HepG2 (cell line): ENCODE measurements around the gene STOM. TPM values are rescaled to one million over a fixed set of nuclear protein-coding genes. Genes with fewer than 3 reads are reported as not detected.

ENCODE experiments used
- ATAC-seq: fragments of 200-7000 bp; cut with Tn5 transposase; 3 replicates; pipeline ENCODE4 v1.9.1; 2020; ENCODE audit warnings: mild to moderate bottlenecking, moderate library complexity
- BruUV-seq: library from RNA; stranded (reverse); fragments of 400-500 nt; replicated peaks from 2 replicates; lab custom pipeline; 2021; lab: Mats Ljungman, UMichigan
- CTCF ChIA-PET: fragments of 300-600 bp; formaldehyde crosslinking; extraction: SDS; loops from one replicate; lab custom pipeline; 2021; ENCODE audit warnings: low total read pairs, inconsistent platforms, low intra/inter-chr PET ratio; lab: Yijun Ruan, JAX
- POLR2A ChIA-PET: fragments of 350-600 bp; sonication (Branson Sonifier 250); formaldehyde crosslinking; loops from one replicate; lab custom pipeline; 2020; ENCODE audit warnings: antibody characterized with exemption, inconsistent platforms; lab: Yijun Ruan, JAX
- DNase-seq: peaks from one replicate; pipeline ENCODE4 v3.0.0-alpha.2; 2015; ENCODE audit warnings: low spot score
- FAIRE-seq: peaks from 3 replicates; lab custom pipeline; 2011; peaks lifted over from hg19 to GRCh38; lab: Jason Lieb, UNC
- H2AFZ ChIP-seq: one replicate; pipeline ENCODE4 v1.6.1; 2011; ENCODE audit warnings: low read length, inconsistent platforms
- H3K27ac ChIP-seq: fragments of 300-600 bp; 3 replicates; pipeline ENCODE4 v1.8.0; 2011; ENCODE audit warnings: mixed run types, mild to moderate bottlenecking, mixed read lengths, low read length, inconsistent platforms; ENCODE audit not compliant: insufficient read depth; ENCODE audit errors: extremely low read length
- H3K27me3 ChIP-seq, 2 experiments: fragments of 200-600 bp in 1 of 2; 2 replicates in 1 of 2; 3 replicates in 1 of 2; pipeline versions ENCODE4 v1.6.0 to v1.8.0; 2011; ENCODE audit warnings: low read length in 2 of 2, mild to moderate bottlenecking in 2 of 2, moderate library complexity in 2 of 2, inconsistent platforms in 1 of 2; ENCODE audit not compliant: insufficient read depth in 2 of 2, control insufficient read depth in 1 of 2
- H3K36me3 ChIP-seq, 2 experiments: fragments of 200-600 bp in 1 of 2; replicated peaks in 1 of 2; 2 replicates in 1 of 2; 3 replicates in 1 of 2; pipeline versions ENCODE4 v1.5.1 to v1.8.0; 2011; ENCODE audit warnings: low read length in 2 of 2, inconsistent platforms in 1 of 2; ENCODE audit not compliant: insufficient read depth in 2 of 2, control insufficient read depth in 1 of 2
- H3K4me1 ChIP-seq: 2 replicates; pipeline ENCODE4 v1.5.1; 2012; ENCODE audit warnings: low read length, inconsistent platforms; ENCODE audit not compliant: insufficient read depth
- H3K4me2 ChIP-seq: 2 replicates; pipeline ENCODE4 v1.6.0; 2011; ENCODE audit warnings: low read depth, low read length, inconsistent platforms
- H3K4me3 ChIP-seq, 3 experiments: fragments of 200-600 bp in 1 of 3; sonication (generic), shearing (Covaris generic) in 1 of 3; replicated peaks in 1 of 3; 2 replicates each; pipeline ENCODE4 v1.5.1; 2011 to 2016; ENCODE audit warnings: low read length in 3 of 3, inconsistent platforms in 2 of 3, low read depth in 2 of 3, mild to moderate bottlenecking in 2 of 3, control low read depth in 1 of 3, mixed read lengths in 1 of 3; ENCODE audit not compliant: insufficient read depth in 1 of 3
- H3K79me2 ChIP-seq: one replicate; pipeline ENCODE4 v1.6.1; 2011; ENCODE audit warnings: low read length, inconsistent platforms; ENCODE audit not compliant: insufficient read depth
- H3K9ac ChIP-seq: 2 replicates; pipeline ENCODE4 v1.6.0; 2011; ENCODE audit warnings: mild to moderate bottlenecking, low read depth, low read length, inconsistent platforms; ENCODE audit not compliant: insufficient read depth
- H3K9me3 ChIP-seq: 2 replicates; pipeline ENCODE4 v1.5.1; 2012; ENCODE audit warnings: mild to moderate bottlenecking, low read length
- H4K20me1 ChIP-seq: 2 replicates; pipeline ENCODE4 v1.6.0; 2011; ENCODE audit warnings: inconsistent platforms, mild to moderate bottlenecking, low read length, moderate library complexity; ENCODE audit not compliant: insufficient read depth
- CCAR2 ChIP-seq: fragments of 200-400 bp; formaldehyde crosslinking; optimal IDR thresholded peaks from 2 replicates; pipeline ENCODE3; 2018; ENCODE audit warnings: low read depth, mild to moderate bottlenecking, low read length, moderate library complexity
- DBP ChIP-seq: sonication (generic); formaldehyde crosslinking; IDR thresholded peaks from 2 replicates; pipeline ENCODE4 v1.4.0; 2020; ENCODE audit warnings: missing genetic modification reagents; ENCODE audit errors: not compliant biosample characterization
- FOXA1 ChIP-seq, 2 experiments: fragments of 450-650 bp in 1 of 2; sonication (generic) in 1 of 2; formaldehyde crosslinking in 1 of 2; IDR thresholded peaks; 2 replicates each; pipeline versions ENCODE4 v1.4.0 to v1.6.1; 2016 to 2020; ENCODE audit warnings: missing genetic modification reagents in 1 of 2
- FOXJ3 ChIP-seq: sonication (generic); formaldehyde crosslinking; IDR thresholded peaks from 2 replicates; pipeline ENCODE4 v1.4.0; 2020; ENCODE audit warnings: missing genetic modification reagents, mild to moderate bottlenecking, borderline replicate concordance
- HNF1B ChIP-seq: sonication (generic); formaldehyde crosslinking; IDR thresholded peaks from 2 replicates; pipeline ENCODE4 v1.5.1; 2020; ENCODE audit warnings: mild to moderate bottlenecking, moderate library complexity, missing genetic modification reagents
- HOMEZ ChIP-seq: IDR thresholded peaks from 2 replicates; pipeline ENCODE4 v1.6.1; 2016; ENCODE audit warnings: low read depth
- KLF13 ChIP-seq: sonication (generic); formaldehyde crosslinking; IDR thresholded peaks from 2 replicates; pipeline ENCODE4 v1.4.0; 2020; ENCODE audit warnings: mild to moderate bottlenecking, missing genetic modification reagents
- KLF6 ChIP-seq: IDR thresholded peaks from 2 replicates; pipeline ENCODE4 v1.8.0; 2016; ENCODE audit warnings: missing biosample characterization, missing genetic modification reagents
- PLRG1 ChIP-seq: fragments of 450-650 bp; conservative IDR thresholded peaks from 2 replicates; pipeline ENCODE4 v1.6.1; 2016
- TCF7L2 ChIP-seq: IDR thresholded peaks from 2 replicates; pipeline ENCODE4 v1.6.1; 2011; ENCODE audit warnings: mild to moderate bottlenecking, low read depth, low read length, moderate library complexity
- ZEB1 ChIP-seq: IDR thresholded peaks from 2 replicates; pipeline ENCODE4 v1.6.1; 2012; ENCODE audit warnings: mild to moderate bottlenecking, low read depth, inconsistent platforms; ENCODE audit not compliant: insufficient replicate concordance
- ZNF276 ChIP-seq: sonication (generic); formaldehyde crosslinking; IDR thresholded peaks from 2 replicates; pipeline ENCODE4 v1.4.0; 2020; ENCODE audit warnings: mild to moderate bottlenecking, low read depth, missing genetic modification reagents
- ZNF282 ChIP-seq: fragments of 450-650 bp; IDR thresholded peaks from 2 replicates; pipeline ENCODE4 v1.6.1; 2018; ENCODE audit not compliant: partially characterized antibody
- WGBS: methylation state at CpG from one replicate; pipeline ENCODE4 v1.1.6; 2017; ENCODE audit warnings: low lambda C conversion rate; 5-methylcytosine and 5-hydroxymethylcytosine counted together
- in situ Hi-C: cut with HindIII; loops from 2 replicates; pipeline ENCODE4 v1.10.0; 2017; ENCODE audit warnings: low pct_unique_long_range_greater_than_20kb; ENCODE audit not compliant: extremely low pct_ligation_motif_present
- intact Hi-C: fragments of 100-400 bp; cut with micrococcal nuclease; formaldehyde crosslinking; loops from one replicate; pipeline ENCODE4 v1.10.0; 2022; ENCODE audit not compliant: unreplicated experiment
- polyA plus RNA-seq, 8 experiments: library from polyadenylated mRNA; depleted of rRNA in 3 of 8; stranded (reverse) in 7 of 8; unstranded in 1 of 8; fragments of >200 nt; fragmentation: Illumina TruSeq in 4 of 8; extraction: Trizol in 4 of 8; gene quantifications; 2 replicates each; pipeline versions ENCODE4 v1.2.1 to v1.2.3, GENCODE V29; 2011 to 2016; ENCODE audit warnings: low read depth in 4 of 8, missing spikeins in 1 of 8, mixed read lengths in 1 of 8; ENCODE audit not compliant: insufficient read depth in 1 of 8
- total RNA-seq, 5 experiments: library from RNA; depleted of rRNA; stranded (reverse); fragments of >200 nt; fragmentation: Illumina TruSeq; extraction: Trizol; gene quantifications; 2 replicates each; pipeline ENCODE4 v1.2.3, GENCODE V29; 2016; ENCODE audit warnings: low read depth in 1 of 5

Gene STOM
- total and polyA plus RNA-seq, 2 of the 13 experiments (the other 11 are each of a cell fraction or from before 2014, with no cell fraction given) = 43.6 to 165 TPM

- BruUV-seq = TSS peak; percentile 15
- Histone ChIP-seq H3K79me2 (no peaks in the 10 kb centered on the region), H4K20me1 (no peaks in the 10 kb centered on the region), H3K9ac (no peak overlapping the region), H3K4me3 (no peak overlapping the region), H3K4me1 (no peaks in the 10 kb centered on the region), H3K27me3 (no peaks in the 10 kb centered on the region), H3K9me3 (no peaks in the 10 kb centered on the region), H3K36me3 (peaks cover 24 to 40% of the 10 kb centered on the region in 2 experiments), H3K27ac (no peak overlapping the region), H3K4me2 (no peak overlapping the region), H2AFZ (no peak overlapping the region)
- POLR2A ChIA-PET = no interaction called here
- FAIRE-seq = no peak
- DNase-seq = no peak
- peak; percentile 15; the same call in 2 of the 3 replicates for ATAC-seq
- intact Hi-C loops (no loop called here), in situ Hi-C loops (no loop called here)
- CTCF ChIA-PET = no interaction called here
- 92% methylated on average over 7 of the region's 8 CpGs for WGBS
- TF ChIP-seq ZNF282 (no peak), ZEB1 (no peak), HNF1B (CRISPR knock-in tag) (no peak), DBP (no peak), PLRG1 (no peak), ZNF276 (CRISPR knock-in tag) (no peak), CCAR2 (no peak), KLF13 (no peak), FOXJ3 (CRISPR knock-in tag) (no peak), TCF7L2 (no peak), FOXA1 (IDR thresholded peaks at IDR 0.05) (no peak), FOXA1 (CRISPR knock-in tag; IDR thresholded peaks at IDR 0.05) (no peak), KLF6 (CRISPR knock-in tag) (no peak), HOMEZ (no peak)
These were observed 35.9 kb downstream of the STOM start for GRCh38 chr9:121333950-121334773.
